HepG2 (cell line): ENCODE measurements around the gene PNPLA2. TPM values are rescaled to one million over a fixed set of nuclear protein-coding genes. Genes with fewer than 3 reads are reported as not detected.

ENCODE experiments used
- ATAC-seq: fragments of 200-7000 bp; cut with Tn5 transposase; 3 replicates; pipeline ENCODE4 v1.9.1; 2020; ENCODE audit warnings: mild to moderate bottlenecking, moderate library complexity
- BruUV-seq: library from RNA; stranded (reverse); fragments of 400-500 nt; replicated peaks from 2 replicates; lab custom pipeline; 2021; lab: Mats Ljungman, UMichigan
- CTCF ChIA-PET: fragments of 300-600 bp; formaldehyde crosslinking; extraction: SDS; loops from one replicate; lab custom pipeline; 2021; ENCODE audit warnings: low total read pairs, inconsistent platforms, low intra/inter-chr PET ratio; lab: Yijun Ruan, JAX
- POLR2A ChIA-PET: fragments of 350-600 bp; sonication (Branson Sonifier 250); formaldehyde crosslinking; loops from one replicate; lab custom pipeline; 2020; ENCODE audit warnings: antibody characterized with exemption, inconsistent platforms; lab: Yijun Ruan, JAX
- DNase-seq: peaks from one replicate; pipeline ENCODE4 v3.0.0-alpha.2; 2015; ENCODE audit warnings: low spot score
- FAIRE-seq: peaks from 3 replicates; lab custom pipeline; 2011; peaks lifted over from hg19 to GRCh38; lab: Jason Lieb, UNC
- H2AFZ ChIP-seq: one replicate; pipeline ENCODE4 v1.6.1; 2011; ENCODE audit warnings: low read length, inconsistent platforms
- H3K27ac ChIP-seq: fragments of 300-600 bp; 3 replicates; pipeline ENCODE4 v1.8.0; 2011; ENCODE audit warnings: mixed run types, mild to moderate bottlenecking, mixed read lengths, low read length, inconsistent platforms; ENCODE audit not compliant: insufficient read depth; ENCODE audit errors: extremely low read length
- H3K27me3 ChIP-seq, 2 experiments: fragments of 200-600 bp in 1 of 2; 2 replicates in 1 of 2; 3 replicates in 1 of 2; pipeline versions ENCODE4 v1.6.0 to v1.8.0; 2011; ENCODE audit warnings: low read length in 2 of 2, mild to moderate bottlenecking in 2 of 2, moderate library complexity in 2 of 2, inconsistent platforms in 1 of 2; ENCODE audit not compliant: insufficient read depth in 2 of 2, control insufficient read depth in 1 of 2
- H3K36me3 ChIP-seq, 2 experiments: fragments of 200-600 bp in 1 of 2; replicated peaks in 1 of 2; 2 replicates in 1 of 2; 3 replicates in 1 of 2; pipeline versions ENCODE4 v1.5.1 to v1.8.0; 2011; ENCODE audit warnings: low read length in 2 of 2, inconsistent platforms in 1 of 2; ENCODE audit not compliant: insufficient read depth in 2 of 2, control insufficient read depth in 1 of 2
- H3K4me1 ChIP-seq: 2 replicates; pipeline ENCODE4 v1.5.1; 2012; ENCODE audit warnings: low read length, inconsistent platforms; ENCODE audit not compliant: insufficient read depth
- H3K4me2 ChIP-seq: 2 replicates; pipeline ENCODE4 v1.6.0; 2011; ENCODE audit warnings: low read depth, low read length, inconsistent platforms
- H3K4me3 ChIP-seq, 3 experiments: fragments of 200-600 bp in 1 of 3; sonication (generic), shearing (Covaris generic) in 1 of 3; replicated peaks in 1 of 3; 2 replicates each; pipeline ENCODE4 v1.5.1; 2011 to 2016; ENCODE audit warnings: low read length in 3 of 3, inconsistent platforms in 2 of 3, low read depth in 2 of 3, mild to moderate bottlenecking in 2 of 3, control low read depth in 1 of 3, mixed read lengths in 1 of 3; ENCODE audit not compliant: insufficient read depth in 1 of 3
- H3K79me2 ChIP-seq: one replicate; pipeline ENCODE4 v1.6.1; 2011; ENCODE audit warnings: low read length, inconsistent platforms; ENCODE audit not compliant: insufficient read depth
- H3K9ac ChIP-seq: 2 replicates; pipeline ENCODE4 v1.6.0; 2011; ENCODE audit warnings: mild to moderate bottlenecking, low read depth, low read length, inconsistent platforms; ENCODE audit not compliant: insufficient read depth
- H3K9me3 ChIP-seq: 2 replicates; pipeline ENCODE4 v1.5.1; 2012; ENCODE audit warnings: mild to moderate bottlenecking, low read length
- H4K20me1 ChIP-seq: 2 replicates; pipeline ENCODE4 v1.6.0; 2011; ENCODE audit warnings: inconsistent platforms, mild to moderate bottlenecking, low read length, moderate library complexity; ENCODE audit not compliant: insufficient read depth
- FOSL2 ChIP-seq: sonication (generic); formaldehyde crosslinking; IDR thresholded peaks from 2 replicates; pipeline ENCODE4 v1.4.0; 2020; ENCODE audit warnings: missing genetic modification reagents
- HNF4A ChIP-seq: sonication (generic); formaldehyde crosslinking; IDR thresholded peaks from 2 replicates; pipeline ENCODE4 v1.4.0; 2020; ENCODE audit warnings: missing genetic modification reagents
- HNRNPLL ChIP-seq: fragments of 200-400 bp; formaldehyde crosslinking; IDR thresholded peaks from 2 replicates; pipeline ENCODE4 v1.6.1; 2017; ENCODE audit warnings: mild to moderate bottlenecking, low read depth, low read length; ENCODE audit not compliant: poor library complexity, severe bottlenecking
- KLF13 ChIP-seq: sonication (generic); formaldehyde crosslinking; IDR thresholded peaks from 2 replicates; pipeline ENCODE4 v1.4.0; 2020; ENCODE audit warnings: mild to moderate bottlenecking, missing genetic modification reagents
- MEF2D ChIP-seq: sonication (generic); formaldehyde crosslinking; IDR thresholded peaks from 2 replicates; pipeline ENCODE4 v1.5.1; 2020; ENCODE audit warnings: mild to moderate bottlenecking, missing genetic modification reagents
- MEIS2 ChIP-seq: sonication (generic); formaldehyde crosslinking; IDR thresholded peaks from 2 replicates; pipeline ENCODE4 v1.9.0; 2021; ENCODE audit warnings: mild to moderate bottlenecking, missing genetic modification reagents
- NFIC ChIP-seq: IDR thresholded peaks from 2 replicates; pipeline ENCODE4 v1.6.1; 2012; ENCODE audit warnings: mild to moderate bottlenecking, low read length, inconsistent platforms
- NFYC ChIP-seq: IDR thresholded peaks from 2 replicates; pipeline ENCODE4 v1.6.1; 2016; ENCODE audit warnings: missing genetic modification reagents, missing compliant biosample characterization
- PTBP1 ChIP-seq: fragments of 200-400 bp; formaldehyde crosslinking; IDR thresholded peaks from 2 replicates; pipeline ENCODE4 v1.6.1; 2018; ENCODE audit warnings: low read length, low read depth; ENCODE audit not compliant: poor library complexity, severe bottlenecking
- RORA ChIP-seq: sonication (generic); formaldehyde crosslinking; IDR thresholded peaks from 2 replicates; pipeline ENCODE4 v1.5.0; 2020; ENCODE audit warnings: mild to moderate bottlenecking, missing genetic modification reagents, moderate library complexity
- SCMH1 ChIP-seq: sonication (generic); formaldehyde crosslinking; IDR thresholded peaks from 2 replicates; pipeline ENCODE4 v1.9.0; 2021; ENCODE audit warnings: missing genetic modification reagents, mild to moderate bottlenecking, borderline replicate concordance
- SMAD3 ChIP-seq: sonication (generic); formaldehyde crosslinking; IDR thresholded peaks from 2 replicates; pipeline ENCODE4 v1.4.0; 2020; ENCODE audit warnings: missing genetic modification reagents
- THYN1 ChIP-seq: sonication (generic); formaldehyde crosslinking; IDR thresholded peaks from 2 replicates; pipeline ENCODE4 v1.8.1; 2023; ENCODE audit warnings: low read depth, mild to moderate bottlenecking, moderate library complexity, missing genetic modification reagents, borderline replicate concordance
- ZNF335 ChIP-seq: sonication (generic); formaldehyde crosslinking; IDR thresholded peaks from 2 replicates; pipeline ENCODE4 v1.4.0; 2020; ENCODE audit warnings: missing genetic modification reagents
- ZNF446 ChIP-seq: sonication (generic); formaldehyde crosslinking; IDR thresholded peaks from 2 replicates; pipeline ENCODE4 v1.5.0; 2020; ENCODE audit warnings: mild to moderate bottlenecking, missing genetic modification reagents
- ZNF580 ChIP-seq: IDR thresholded peaks from 2 replicates; pipeline ENCODE4 v1.6.1; 2016; ENCODE audit warnings: low read depth, borderline replicate concordance
- ZNF747 ChIP-seq: sonication (generic); formaldehyde crosslinking; IDR thresholded peaks from 2 replicates; pipeline ENCODE4 v1.8.1; 2023; ENCODE audit warnings: missing genetic modification reagents, mild to moderate bottlenecking, borderline replicate concordance
- ZNF879 ChIP-seq: sonication (generic); formaldehyde crosslinking; IDR thresholded peaks from 2 replicates; pipeline ENCODE4 v1.8.1; 2023; ENCODE audit warnings: missing genetic modification reagents
- whole genome bisulfite sequencing: methylation state at CpG from one replicate; pipeline ENCODE4 v1.1.6; 2017; ENCODE audit warnings: low lambda C conversion rate; 5-methylcytosine and 5-hydroxymethylcytosine counted together
- in situ Hi-C: cut with HindIII; loops from 2 replicates; pipeline ENCODE4 v1.10.0; 2017; ENCODE audit warnings: low pct_unique_long_range_greater_than_20kb; ENCODE audit not compliant: extremely low pct_ligation_motif_present
- intact Hi-C: fragments of 100-400 bp; cut with micrococcal nuclease; formaldehyde crosslinking; loops from one replicate; pipeline ENCODE4 v1.10.0; 2022; ENCODE audit not compliant: unreplicated experiment
- polyA plus RNA-seq, 8 experiments: library from polyadenylated mRNA; depleted of rRNA in 3 of 8; stranded (reverse) in 7 of 8; unstranded in 1 of 8; fragments of >200 nt; fragmentation: Illumina TruSeq in 4 of 8; extraction: Trizol in 4 of 8; gene quantifications; 2 replicates each; pipeline versions ENCODE4 v1.2.1 to v1.2.3, GENCODE V29; 2011 to 2016; ENCODE audit warnings: low read depth in 4 of 8, missing spikeins in 1 of 8, mixed read lengths in 1 of 8; ENCODE audit not compliant: insufficient read depth in 1 of 8
- total RNA-seq, 5 experiments: library from RNA; depleted of rRNA; stranded (reverse); fragments of >200 nt; fragmentation: Illumina TruSeq; extraction: Trizol; gene quantifications; 2 replicates each; pipeline ENCODE4 v1.2.3, GENCODE V29; 2016; ENCODE audit warnings: low read depth in 1 of 5
- TF ChIP-seq, protein P1 (sequence below): sonication (generic); formaldehyde crosslinking; IDR thresholded peaks from 2 replicates; pipeline ENCODE4 v1.9.0; 2021; ENCODE audit warnings: missing genetic modification reagents, mild to moderate bottlenecking, borderline replicate concordance

PNPLA2 gene
- total and polyA plus RNA-seq, 2 of the 13 experiments (the other 11 are each of a cell fraction or from before 2014, with no cell fraction given) = 10.5 to 43.2 TPM

GRCh38 chr11:819943-820649 is 1.4 kb downstream of the PNPLA2 start:
- peak overlapping the region; percentile 92 for H3K27ac ChIP-seq
- peak overlapping the region; percentile 80 to 98 (median 94) for H3K4me3 ChIP-seq
- in situ Hi-C loops = no loop called here
- ATAC-seq (peak; percentile 62), DNase-seq (peak; percentile 94), FAIRE-seq (peak; percentile 8)
- BruUV-seq = TSS peak; percentile 72
- H3K79me2 ChIP-seq = peaks cover 20% of the 10 kb centered on the region
- POLR2A ChIA-PET = interaction anchor here (0.8 to 9.2 kb wide), 21 partner anchors 7 to 443 kb away, joined by 3 to 264 read pairs (median 11); partner anchors contain the start of genes CD151, CRACR2B, DEAF1 and EPS8L2
- H3K4me1 ChIP-seq = peaks cover 27% of the 10 kb centered on the region
- no peak overlapping the region for H2AFZ ChIP-seq
- no peaks in the 10 kb centered on the region; a peak in 1 of 5 replicates for H3K27me3 ChIP-seq
- H3K9me3 ChIP-seq = no peaks in the 10 kb centered on the region
- H3K9ac ChIP-seq = peak overlapping the region; percentile 92
- intact Hi-C loops = no loop called here
- peak overlapping the region; percentile 98 for H3K4me2 ChIP-seq
- peaks cover 20% of the 10 kb centered on the region for H4K20me1 ChIP-seq
- CTCF ChIA-PET = no interaction called here
- WGBS = 3% methylated on average over 5 of the region's 47 CpGs
- peaks cover 8 to 20% of the 10 kb centered on the region in 2 experiments; a peak in 4 of 5 replicates for H3K36me3 ChIP-seq
- TF ChIP-seq ZNF747 (CRISPR knock-in tag) = 0 out of 2 replicates have a peak, but pooled peaks have one; percentile 33
- no peak for TF ChIP-seq ZNF580 (CRISPR knock-in tag)
- peak; percentile 93 for TF ChIP-seq ZNF335 (CRISPR knock-in tag)
- no peak for TF ChIP-seq ZNF879 (CRISPR knock-in tag)
- no peak for TF ChIP-seq SMAD3 (CRISPR knock-in tag)
- no peak; the same call in 1 of the 2 replicates for TF ChIP-seq MEIS2 (CRISPR knock-in tag)
- TF ChIP-seq, protein P1, sequence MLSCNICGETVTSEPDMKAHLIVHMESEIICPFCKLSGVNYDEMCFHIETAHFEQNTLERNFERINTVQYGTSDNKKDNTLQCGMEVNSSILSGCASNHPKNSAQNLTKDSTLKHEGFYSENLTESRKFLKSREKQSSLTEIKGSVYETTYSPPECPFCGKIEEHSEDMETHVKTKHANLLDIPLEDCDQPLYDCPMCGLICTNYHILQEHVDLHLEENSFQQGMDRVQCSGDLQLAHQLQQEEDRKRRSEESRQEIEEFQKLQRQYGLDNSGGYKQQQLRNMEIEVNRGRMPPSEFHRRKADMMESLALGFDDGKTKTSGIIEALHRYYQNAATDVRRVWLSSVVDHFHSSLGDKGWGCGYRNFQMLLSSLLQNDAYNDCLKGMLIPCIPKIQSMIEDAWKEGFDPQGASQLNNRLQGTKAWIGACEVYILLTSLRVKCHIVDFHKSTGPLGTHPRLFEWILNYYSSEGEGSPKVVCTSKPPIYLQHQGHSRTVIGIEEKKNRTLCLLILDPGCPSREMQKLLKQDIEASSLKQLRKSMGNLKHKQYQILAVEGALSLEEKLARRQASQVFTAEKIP (CRISPR knock-in tag) = no peak
- TF ChIP-seq KLF13 (CRISPR knock-in tag) = no peak
- no peak for TF ChIP-seq THYN1 (CRISPR knock-in tag)
- no peak for TF ChIP-seq FOSL2 (CRISPR knock-in tag)
- TF ChIP-seq NFIC = no peak
- TF ChIP-seq PTBP1 = no peak
- TF ChIP-seq SCMH1 = no peak
- no peak for TF ChIP-seq RORA (CRISPR knock-in tag)
- no peak for TF ChIP-seq ZNF446 (CRISPR knock-in tag)
- TF ChIP-seq HNRNPLL = peak; percentile 16
- peak; percentile 66; the same call in 1 of the 2 replicates for TF ChIP-seq MEF2D (CRISPR knock-in tag)
- TF ChIP-seq HNF4A (CRISPR knock-in tag) = 0 out of 2 replicates have a peak, but pooled peaks have one; percentile 16
- peak; percentile 46; the same call in 1 of the 2 replicates for TF ChIP-seq NFYC (CRISPR knock-in tag)
